K562 (cell line): ENCODE data around the gene LRRC25. TPM values are rescaled to one million over a fixed set of nuclear protein-coding genes. Genes with fewer than 3 reads are reported as not detected.
A peak's percentile ranks its signal among the peaks of the same experiment; 100 is the strongest.

Experiments
- CHD2 ChIP-seq: IDR thresholded peaks from 2 replicates; pipeline ENCODE4 v1.6.1; 2011; ENCODE audit warnings: low read depth, low read length
- GABPB1 ChIP-seq: sonication (generic); formaldehyde crosslinking; IDR thresholded peaks from 2 replicates; pipeline ENCODE4 v1.8.0; 2022; ENCODE audit warnings: mild to moderate bottlenecking, missing genetic modification reagents
- NRF1 ChIP-seq, 2 experiments: fragments of 450-650 bp; IDR thresholded peaks in 1 of 2; conservative IDR thresholded peaks in 1 of 2; 2 replicates each; pipeline ENCODE4 v1.6.1; 2014; ENCODE audit warnings: mild to moderate bottlenecking in 2 of 2
- PKNOX1 ChIP-seq: fragments of 450-650 bp; IDR thresholded peaks from 2 replicates; pipeline ENCODE4 v1.6.1; 2016
- RBBP5 ChIP-seq: fragments of 200-600 bp; sonication (generic); IDR thresholded peaks from 2 replicates; pipeline ENCODE4 v1.6.1; 2012; ENCODE audit warnings: borderline replicate concordance, mild to moderate bottlenecking, low read length, control low read depth, inconsistent platforms; ENCODE audit not compliant: insufficient read depth, poor library complexity, severe bottlenecking
- SUPT5H ChIP-seq: fragments of 450-650 bp; IDR thresholded peaks from 2 replicates; pipeline ENCODE4 v1.6.1; 2016
- TAL1 ChIP-seq: fragments of 450-650 bp; IDR thresholded peaks from 2 replicates; pipeline ENCODE4 v1.6.1; 2016; ENCODE audit warnings: mild to moderate bottlenecking
- TEAD2 ChIP-seq: fragments of 450-650 bp; IDR thresholded peaks from 2 replicates; pipeline ENCODE4 v1.6.1; 2016; ENCODE audit warnings: missing genetic modification characterization, control low read depth, missing compliant biosample characterization
- ZNF766 ChIP-seq: fragments of 200-800 bp; sonication (Bioruptor generic); conservative IDR thresholded peaks from 2 replicates; pipeline ENCODE4 v1.6.1; 2016; ENCODE audit warnings: missing genetic modification characterization, missing compliant biosample characterization
- polyA plus RNA-seq, 8 experiments: library from polyadenylated mRNA; depleted of rRNA in 4 of 8; stranded (reverse) in 5 of 8; unstranded in 3 of 8; fragments of >200 nt; fragmentation: Nextera tagmentation in 2 of 8; fragmentation: Illumina TruSeq in 1 of 8; extraction: Ambion mirVana in 2 of 8; extraction: Trizol in 1 of 8; gene quantifications; 2 replicates each; pipeline versions ENCODE4 v1.2.1 to v1.2.3, GENCODE V29; 2011 to 2014; ENCODE audit warnings: inconsistent platforms in 1 of 8, missing spikeins in 1 of 8
- total RNA-seq, 7 experiments: library from RNA; depleted of rRNA in 6 of 7; stranded (reverse); fragments of >200 nt in 6 of 7; fragmentation: Illumina TruSeq in 2 of 7; extraction: Trizol in 2 of 7; gene quantifications; 2 replicates each; pipeline versions ENCODE4 v1.2.1 to v1.2.3, GENCODE V29; 2011 to 2021; ENCODE audit warnings: low replicate concordance in 1 of 7
- TF ChIP-seq, protein P1 (sequence below): sonication (generic); formaldehyde crosslinking; IDR thresholded peaks from 2 replicates; pipeline ENCODE4 v1.8.1; 2023; ENCODE audit warnings: mild to moderate bottlenecking, missing genetic modification reagents
- TF ChIP-seq, protein P2 (sequence below): fragments of 250-450 bp; sonication (Bioruptor Pico); IDR thresholded peaks from 2 replicates; pipeline ENCODE4 v1.5.0; 2020; ENCODE audit warnings: mild to moderate bottlenecking, borderline replicate concordance
- TF ChIP-seq, protein P3 (sequence below), 2 experiments: fragments of 450-650 bp; IDR thresholded peaks; 2 replicates each; pipeline ENCODE4 v1.6.1; 2016
- TF ChIP-seq, protein P4 (sequence below): sonication (generic); formaldehyde crosslinking; IDR thresholded peaks from 2 replicates; pipeline ENCODE4 v1.8.1; 2022; ENCODE audit warnings: missing genetic modification reagents
- TF ChIP-seq, protein P5 (sequence below): IDR thresholded peaks from 2 replicates; pipeline ENCODE4 v1.6.1; 2016; ENCODE audit warnings: missing genetic modification characterization, missing compliant biosample characterization

LRRC25 gene
- total and polyA plus RNA-seq, 9 of the 15 experiments (the other 6 are each of a cell fraction or from before 2014, with no cell fraction given) = 0.07 to 0.36 (median 0.10) TPM; not detected in 3

DNA sequence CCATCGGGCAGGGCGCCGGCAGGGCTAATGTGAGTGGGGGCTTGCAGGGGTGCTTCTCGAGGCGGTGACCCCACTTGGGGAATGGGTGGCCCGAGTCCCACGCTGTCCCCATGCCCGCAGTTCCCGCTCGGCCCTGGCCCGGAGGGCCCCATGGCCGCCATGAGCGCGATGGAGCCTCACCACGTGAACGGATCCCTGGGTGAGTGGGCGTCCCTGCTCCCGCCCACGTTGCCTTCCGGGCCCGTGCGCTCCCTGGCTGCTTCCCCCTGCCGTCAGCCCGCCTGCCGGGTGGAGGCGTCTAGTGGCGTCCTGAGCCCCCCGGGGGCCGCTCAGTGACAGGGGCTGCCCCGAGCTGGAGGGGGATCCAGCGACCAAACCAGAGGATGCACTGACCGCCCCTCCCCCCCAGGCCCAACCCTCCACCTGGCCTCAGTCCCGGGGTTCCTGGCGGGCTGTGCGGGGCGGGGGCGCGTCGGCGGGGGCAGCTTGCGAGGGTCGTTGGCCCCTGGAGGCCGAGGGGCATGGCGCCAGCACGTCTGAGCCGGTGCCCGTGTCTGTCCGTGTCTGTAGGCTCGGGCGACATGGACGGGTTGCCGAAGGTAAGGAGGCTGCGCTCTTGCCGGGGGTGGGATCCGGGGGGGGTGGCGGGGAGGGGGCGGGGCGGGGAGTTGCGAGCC is 35.7 kb upstream of the LRRC25 start (continued):
- TF ChIP-seq, protein P1, sequence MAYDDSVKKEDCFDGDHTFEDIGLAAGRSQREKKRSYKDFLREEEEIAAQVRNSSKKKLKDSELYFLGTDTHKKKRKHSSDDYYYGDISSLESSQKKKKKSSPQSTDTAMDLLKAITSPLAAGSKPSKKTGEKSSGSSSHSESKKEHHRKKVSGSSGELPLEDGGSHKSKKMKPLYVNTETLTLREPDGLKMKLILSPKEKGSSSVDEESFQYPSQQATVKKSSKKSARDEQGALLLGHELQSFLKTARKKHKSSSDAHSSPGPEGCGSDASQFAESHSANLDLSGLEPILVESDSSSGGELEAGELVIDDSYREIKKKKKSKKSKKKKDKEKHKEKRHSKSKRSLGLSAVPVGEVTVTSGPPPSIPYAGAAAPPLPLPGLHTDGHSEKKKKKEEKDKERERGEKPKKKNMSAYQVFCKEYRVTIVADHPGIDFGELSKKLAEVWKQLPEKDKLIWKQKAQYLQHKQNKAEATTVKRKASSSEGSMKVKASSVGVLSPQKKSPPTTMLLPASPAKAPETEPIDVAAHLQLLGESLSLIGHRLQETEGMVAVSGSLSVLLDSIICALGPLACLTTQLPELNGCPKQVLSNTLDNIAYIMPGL (CRISPR knock-in tag) = 0 out of 2 replicates have a peak, but pooled peaks have one; percentile 65
- TF ChIP-seq, protein P2, sequence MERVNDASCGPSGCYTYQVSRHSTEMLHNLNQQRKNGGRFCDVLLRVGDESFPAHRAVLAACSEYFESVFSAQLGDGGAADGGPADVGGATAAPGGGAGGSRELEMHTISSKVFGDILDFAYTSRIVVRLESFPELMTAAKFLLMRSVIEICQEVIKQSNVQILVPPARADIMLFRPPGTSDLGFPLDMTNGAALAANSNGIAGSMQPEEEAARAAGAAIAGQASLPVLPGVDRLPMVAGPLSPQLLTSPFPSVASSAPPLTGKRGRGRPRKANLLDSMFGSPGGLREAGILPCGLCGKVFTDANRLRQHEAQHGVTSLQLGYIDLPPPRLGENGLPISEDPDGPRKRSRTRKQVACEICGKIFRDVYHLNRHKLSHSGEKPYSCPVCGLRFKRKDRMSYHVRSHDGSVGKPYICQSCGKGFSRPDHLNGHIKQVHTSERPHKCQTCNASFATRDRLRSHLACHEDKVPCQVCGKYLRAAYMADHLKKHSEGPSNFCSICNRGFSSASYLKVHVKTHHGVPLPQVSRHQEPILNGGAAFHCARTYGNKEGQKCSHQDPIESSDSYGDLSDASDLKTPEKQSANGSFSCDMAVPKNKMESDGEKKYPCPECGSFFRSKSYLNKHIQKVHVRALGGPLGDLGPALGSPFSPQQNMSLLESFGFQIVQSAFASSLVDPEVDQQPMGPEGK = no peak
- TF ChIP-seq GABPB1 (CRISPR knock-in tag) (peak; percentile 74), TEAD2 (tag) (no peak), ZNF766 (CRISPR knock-in tag) (no peak), PKNOX1 (no peak), CHD2 (peak; percentile 45; the same call in 1 of the 2 replicates), SUPT5H (peak; percentile 77), NRF1 (conservative IDR thresholded peaks at IDR 0.05 in 1 of 2, IDR thresholded peaks at IDR 0.05 in 1 of 2) (peak in 1 of 2 experiments; percentile 25; a peak in 2 of 4 replicates), TAL1 (no peak), RBBP5 (peak; percentile 28)
- TF ChIP-seq, protein P3, sequence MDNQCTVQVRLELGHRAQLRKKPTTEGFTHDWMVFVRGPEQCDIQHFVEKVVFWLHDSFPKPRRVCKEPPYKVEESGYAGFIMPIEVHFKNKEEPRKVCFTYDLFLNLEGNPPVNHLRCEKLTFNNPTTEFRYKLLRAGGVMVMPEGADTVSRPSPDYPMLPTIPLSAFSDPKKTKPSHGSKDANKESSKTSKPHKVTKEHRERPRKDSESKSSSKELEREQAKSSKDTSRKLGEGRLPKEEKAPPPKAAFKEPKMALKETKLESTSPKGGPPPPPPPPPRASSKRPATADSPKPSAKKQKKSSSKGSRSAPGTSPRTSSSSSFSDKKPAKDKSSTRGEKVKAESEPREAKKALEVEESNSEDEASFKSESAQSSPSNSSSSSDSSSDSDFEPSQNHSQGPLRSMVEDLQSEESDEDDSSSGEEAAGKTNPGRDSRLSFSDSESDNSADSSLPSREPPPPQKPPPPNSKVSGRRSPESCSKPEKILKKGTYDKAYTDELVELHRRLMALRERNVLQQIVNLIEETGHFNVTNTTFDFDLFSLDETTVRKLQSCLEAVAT (IDR thresholded peaks at IDR 0.05) = no peak
- TF ChIP-seq, protein P4, sequence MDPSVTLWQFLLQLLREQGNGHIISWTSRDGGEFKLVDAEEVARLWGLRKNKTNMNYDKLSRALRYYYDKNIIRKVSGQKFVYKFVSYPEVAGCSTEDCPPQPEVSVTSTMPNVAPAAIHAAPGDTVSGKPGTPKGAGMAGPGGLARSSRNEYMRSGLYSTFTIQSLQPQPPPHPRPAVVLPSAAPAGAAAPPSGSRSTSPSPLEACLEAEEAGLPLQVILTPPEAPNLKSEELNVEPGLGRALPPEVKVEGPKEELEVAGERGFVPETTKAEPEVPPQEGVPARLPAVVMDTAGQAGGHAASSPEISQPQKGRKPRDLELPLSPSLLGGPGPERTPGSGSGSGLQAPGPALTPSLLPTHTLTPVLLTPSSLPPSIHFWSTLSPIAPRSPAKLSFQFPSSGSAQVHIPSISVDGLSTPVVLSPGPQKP (CRISPR knock-in tag) = no peak
- TF ChIP-seq, protein P5, sequence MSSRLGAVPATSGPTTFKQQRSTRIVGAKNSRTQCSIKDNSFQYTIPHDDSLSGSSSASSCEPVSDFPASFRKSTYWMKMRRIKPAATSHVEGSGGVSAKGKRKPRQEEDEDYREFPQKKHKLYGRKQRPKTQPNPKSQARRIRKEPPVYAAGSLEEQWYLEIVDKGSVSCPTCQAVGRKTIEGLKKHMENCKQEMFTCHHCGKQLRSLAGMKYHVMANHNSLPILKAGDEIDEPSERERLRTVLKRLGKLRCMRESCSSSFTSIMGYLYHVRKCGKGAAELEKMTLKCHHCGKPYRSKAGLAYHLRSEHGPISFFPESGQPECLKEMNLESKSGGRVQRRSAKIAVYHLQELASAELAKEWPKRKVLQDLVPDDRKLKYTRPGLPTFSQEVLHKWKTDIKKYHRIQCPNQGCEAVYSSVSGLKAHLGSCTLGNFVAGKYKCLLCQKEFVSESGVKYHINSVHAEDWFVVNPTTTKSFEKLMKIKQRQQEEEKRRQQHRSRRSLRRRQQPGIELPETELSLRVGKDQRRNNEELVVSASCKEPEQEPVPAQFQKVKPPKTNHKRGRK (tag) = no peak
